Mammary epithelial cell (primary cell): ENCODE measurements around the gene FAM234B.
"Not testable (repeated sequence)": the region's sequence is repeated elsewhere in the genome, so short reads cannot be mapped to it uniquely, and the experiment has no call there.

ENCODE experiments used
- CTCF ChIP-seq, 2 donors: IDR thresholded peaks in 1 of 2; conservative IDR thresholded peaks in 1 of 2; 2 replicates each; pipeline ENCODE4 v1.5.1; 2011 to 2012; ENCODE audit warnings: inconsistent platforms in 2 of 2, low read length in 2 of 2, mild to moderate bottlenecking in 2 of 2, control low read depth in 1 of 2, low read depth in 1 of 2; ENCODE audit not compliant: insufficient read depth in 1 of 2; ENCODE audit errors: extremely low read depth in 1 of 2
- EZH2 ChIP-seq: IDR thresholded peaks from 2 replicates; pipeline ENCODE4 v1.6.1; 2012; ENCODE audit warnings: low read length, inconsistent platforms, borderline replicate concordance

- not testable (repeated sequence) for TF ChIP-seq CTCF (conservative IDR thresholded peaks at IDR 0.05 in 1 of 2, IDR thresholded peaks at IDR 0.05 in 1 of 2; ENCODE audit: extremely low read depth in 1 of 2, insufficient read depth in 1 of 2, low read depth in 1 of 2, low read length in 2 of 2); EZH2
These were observed 9.4 kb downstream of the FAM234B start for GRCh38 chr12:13053617-13054016.
